ENCODE data around the gene KIF4A. TPM values are rescaled to one million over a fixed set of nuclear protein-coding genes. Genes with fewer than 3 reads are reported as not detected.
A peak's percentile ranks its signal among the peaks of the same experiment; 100 is the strongest.

KIF4A gene
- total and polyA plus RNA-seq, 9 of the 15 experiments (the other 6 are each of a cell fraction or from before 2014, with no cell fraction given) = 13.0 to 42.7 (median 35.9) TPM

DNA sequence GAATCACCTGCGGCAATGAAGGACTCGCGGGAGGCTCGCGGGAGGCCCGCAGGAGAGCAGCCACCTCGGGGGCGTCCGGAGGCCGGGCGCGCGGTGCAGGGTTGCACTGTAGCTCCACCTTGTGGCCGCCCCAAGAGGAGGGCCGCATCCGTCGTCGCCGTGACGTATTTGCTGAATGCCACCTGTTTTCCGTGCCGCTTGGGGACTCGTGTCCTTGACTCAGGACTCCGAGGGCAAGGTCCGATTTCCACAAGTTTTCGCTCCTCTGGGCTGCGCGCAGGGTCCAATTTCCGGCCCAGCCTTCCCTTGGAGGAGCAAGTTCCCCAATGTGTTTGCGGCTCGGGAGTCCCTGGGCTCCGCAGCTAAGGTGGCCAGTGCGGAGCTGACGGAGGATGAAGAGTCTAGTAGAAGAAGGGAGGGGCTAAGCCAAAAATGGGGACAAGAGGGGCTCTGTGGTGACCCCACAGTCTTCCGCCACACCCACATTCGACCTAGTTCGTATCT is 144.0 kb downstream of the KIF4A start (continued):
- TF ChIP-seq, protein P1, sequence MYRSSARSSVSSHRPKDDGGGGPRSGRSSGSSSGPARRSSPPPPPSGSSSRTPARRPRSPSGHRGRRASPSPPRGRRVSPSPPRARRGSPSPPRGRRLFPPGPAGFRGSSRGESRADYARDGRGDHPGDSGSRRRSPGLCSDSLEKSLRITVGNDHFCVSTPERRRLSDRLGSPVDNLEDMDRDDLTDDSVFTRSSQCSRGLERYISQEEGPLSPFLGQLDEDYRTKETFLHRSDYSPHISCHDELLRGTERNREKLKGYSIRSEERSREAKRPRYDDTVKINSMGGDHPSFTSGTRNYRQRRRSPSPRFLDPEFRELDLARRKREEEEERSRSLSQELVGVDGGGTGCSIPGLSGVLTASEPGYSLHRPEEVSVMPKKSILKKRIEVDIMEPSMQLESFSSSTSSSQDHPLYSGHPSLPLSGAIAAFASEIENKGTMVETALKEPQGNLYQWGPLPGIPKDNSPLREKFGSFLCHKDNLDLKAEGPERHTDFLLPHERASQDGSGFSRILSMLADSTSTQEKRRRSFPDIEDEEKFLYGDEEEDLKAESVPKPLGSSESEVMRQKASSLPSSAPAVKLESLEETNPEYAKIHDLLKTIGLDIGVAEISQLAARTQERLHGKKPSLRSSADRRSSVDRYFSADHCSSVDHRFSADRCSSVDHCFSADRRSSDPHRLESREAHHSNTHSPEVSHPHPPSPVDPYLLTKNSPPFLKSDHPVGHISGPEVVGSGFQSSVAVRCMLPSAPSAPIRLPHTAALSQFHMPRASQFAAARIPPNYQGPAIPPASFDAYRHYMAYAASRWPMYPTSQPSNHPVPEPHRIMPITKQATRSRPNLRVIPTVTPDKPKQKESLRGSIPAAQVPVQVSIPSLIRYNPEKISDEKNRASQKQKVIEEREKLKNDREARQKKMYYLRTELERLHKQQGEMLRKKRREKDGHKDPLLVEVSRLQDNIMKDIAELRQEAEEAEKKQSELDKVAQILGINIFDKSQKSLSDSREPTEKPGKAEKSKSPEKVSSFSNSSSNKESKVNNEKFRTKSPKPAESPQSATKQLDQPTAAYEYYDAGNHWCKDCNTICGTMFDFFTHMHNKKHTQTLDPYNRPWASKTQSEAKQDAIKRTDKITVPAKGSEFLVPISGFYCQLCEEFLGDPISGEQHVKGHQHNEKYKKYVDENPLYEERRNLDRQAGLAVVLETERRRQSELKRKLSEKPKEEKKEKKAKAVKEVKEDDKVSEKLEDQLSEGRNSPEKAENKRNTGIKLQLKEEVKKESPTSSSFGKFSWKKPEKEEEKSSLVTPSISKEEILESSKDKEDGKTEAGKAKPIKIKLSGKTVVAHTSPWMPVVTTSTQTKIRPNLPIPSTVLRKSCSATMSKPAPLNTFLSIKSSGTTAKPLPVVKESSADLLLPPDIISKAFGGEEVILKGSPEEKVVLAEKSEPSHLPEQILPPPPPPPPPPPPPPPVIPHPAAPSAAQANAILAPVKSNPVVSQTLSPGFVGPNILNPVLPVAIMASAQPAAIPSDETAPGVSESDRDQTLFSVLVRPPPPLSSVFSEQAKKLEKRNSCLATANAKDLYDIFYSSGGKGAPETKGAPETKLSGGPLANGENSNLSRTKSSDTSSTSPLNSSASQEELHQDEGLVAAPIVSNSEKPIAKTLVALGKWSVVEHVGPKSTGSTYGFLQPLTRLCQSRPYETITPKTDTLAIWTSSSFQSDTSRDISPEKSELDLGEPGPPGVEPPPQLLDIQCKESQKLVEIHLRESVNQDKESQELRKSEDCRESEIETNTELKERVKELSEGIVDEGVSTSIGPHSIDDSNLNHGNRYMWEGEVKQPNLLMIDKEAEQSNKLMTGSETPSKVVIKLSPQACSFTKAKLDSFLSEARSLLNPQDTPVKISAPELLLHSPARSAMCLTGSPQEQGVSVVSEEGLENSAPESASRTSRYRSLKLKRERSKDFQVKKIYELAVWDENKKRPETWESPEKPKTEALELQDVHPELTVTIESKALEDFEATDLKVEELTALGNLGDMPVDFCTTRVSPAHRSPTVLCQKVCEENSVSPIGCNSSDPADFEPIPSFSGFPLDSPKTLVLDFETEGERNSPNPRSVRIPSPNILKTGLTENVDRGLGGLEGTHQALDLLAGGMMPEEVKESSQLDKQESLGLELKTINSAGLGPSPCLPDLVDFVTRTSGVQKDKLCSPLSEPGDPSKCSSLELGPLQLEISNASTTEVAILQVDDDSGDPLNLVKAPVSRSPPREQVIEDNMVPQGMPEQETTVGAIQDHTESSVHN (IDR thresholded peaks at IDR 0.05; ENCODE audit: borderline replicate concordance in 1 of 2, low read depth in 1 of 2) = no peak
- TF ChIP-seq NR1H2 (CRISPR knock-in tag; IDR thresholded peaks at IDR 0.05) = no peak
- no peak for TF ChIP-seq HDAC6 (IDR thresholded peaks at IDR 0.05; ENCODE audit: low read depth, low read length)
- TF ChIP-seq, protein P2, sequence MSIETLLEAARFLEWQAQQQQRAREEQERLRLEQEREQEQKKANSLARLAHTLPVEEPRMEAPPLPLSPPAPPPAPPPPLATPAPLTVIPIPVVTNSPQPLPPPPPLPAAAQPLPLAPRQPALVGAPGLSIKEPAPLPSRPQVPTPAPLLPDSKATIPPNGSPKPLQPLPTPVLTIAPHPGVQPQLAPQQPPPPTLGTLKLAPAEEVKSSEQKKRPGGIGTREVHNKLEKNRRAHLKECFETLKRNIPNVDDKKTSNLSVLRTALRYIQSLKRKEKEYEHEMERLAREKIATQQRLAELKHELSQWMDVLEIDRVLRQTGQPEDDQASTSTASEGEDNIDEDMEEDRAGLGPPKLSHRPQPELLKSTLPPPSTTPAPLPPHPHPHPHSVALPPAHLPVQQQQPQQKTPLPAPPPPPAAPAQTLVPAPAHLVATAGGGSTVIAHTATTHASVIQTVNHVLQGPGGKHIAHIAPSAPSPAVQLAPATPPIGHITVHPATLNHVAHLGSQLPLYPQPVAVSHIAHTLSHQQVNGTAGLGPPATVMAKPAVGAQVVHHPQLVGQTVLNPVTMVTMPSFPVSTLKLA (conservative IDR thresholded peaks at IDR 0.05) = peak; percentile 18 to 32; a peak in 2 of 4 replicates
- TF ChIP-seq, protein P3, sequence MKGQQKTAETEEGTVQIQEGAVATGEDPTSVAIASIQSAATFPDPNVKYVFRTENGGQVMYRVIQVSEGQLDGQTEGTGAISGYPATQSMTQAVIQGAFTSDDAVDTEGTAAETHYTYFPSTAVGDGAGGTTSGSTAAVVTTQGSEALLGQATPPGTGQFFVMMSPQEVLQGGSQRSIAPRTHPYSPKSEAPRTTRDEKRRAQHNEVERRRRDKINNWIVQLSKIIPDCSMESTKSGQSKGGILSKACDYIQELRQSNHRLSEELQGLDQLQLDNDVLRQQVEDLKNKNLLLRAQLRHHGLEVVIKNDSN (CRISPR knock-in tag; IDR thresholded peaks at IDR 0.05) = no peak
- TF ChIP-seq SREBF2 (CRISPR knock-in tag; IDR thresholded peaks at IDR 0.05) = no peak
- no peak for TF ChIP-seq PRMT5 (CRISPR knock-in tag; IDR thresholded peaks at IDR 0.05)
- TF ChIP-seq, protein P4, sequence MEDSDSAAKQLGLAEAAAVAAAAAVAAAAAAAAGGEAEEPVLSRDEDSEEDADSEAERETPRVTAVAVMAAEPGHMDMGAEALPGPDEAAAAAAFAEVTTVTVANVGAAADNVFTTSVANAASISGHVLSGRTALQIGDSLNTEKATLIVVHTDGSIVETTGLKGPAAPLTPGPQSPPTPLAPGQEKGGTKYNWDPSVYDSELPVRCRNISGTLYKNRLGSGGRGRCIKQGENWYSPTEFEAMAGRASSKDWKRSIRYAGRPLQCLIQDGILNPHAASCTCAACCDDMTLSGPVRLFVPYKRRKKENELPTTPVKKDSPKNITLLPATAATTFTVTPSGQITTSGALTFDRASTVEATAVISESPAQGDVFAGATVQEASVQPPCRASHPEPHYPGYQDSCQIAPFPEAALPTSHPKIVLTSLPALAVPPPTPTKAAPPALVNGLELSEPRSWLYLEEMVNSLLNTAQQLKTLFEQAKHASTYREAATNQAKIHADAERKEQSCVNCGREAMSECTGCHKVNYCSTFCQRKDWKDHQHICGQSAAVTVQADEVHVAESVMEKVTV (CRISPR knock-in tag; IDR thresholded peaks at IDR 0.05) = peak; percentile 35; the same call in 1 of the 2 replicates
- no peak for TF ChIP-seq COPS2 (conservative IDR thresholded peaks at IDR 0.05)
- no peak for TF ChIP-seq SRSF9 (IDR thresholded peaks at IDR 0.05; ENCODE audit: borderline replicate concordance, low read depth, low read length)
- TF ChIP-seq, protein P5, sequence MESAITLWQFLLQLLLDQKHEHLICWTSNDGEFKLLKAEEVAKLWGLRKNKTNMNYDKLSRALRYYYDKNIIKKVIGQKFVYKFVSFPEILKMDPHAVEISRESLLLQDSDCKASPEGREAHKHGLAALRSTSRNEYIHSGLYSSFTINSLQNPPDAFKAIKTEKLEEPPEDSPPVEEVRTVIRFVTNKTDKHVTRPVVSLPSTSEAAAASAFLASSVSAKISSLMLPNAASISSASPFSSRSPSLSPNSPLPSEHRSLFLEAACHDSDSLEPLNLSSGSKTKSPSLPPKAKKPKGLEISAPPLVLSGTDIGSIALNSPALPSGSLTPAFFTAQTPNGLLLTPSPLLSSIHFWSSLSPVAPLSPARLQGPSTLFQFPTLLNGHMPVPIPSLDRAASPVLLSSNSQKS (CRISPR knock-in tag; IDR thresholded peaks at IDR 0.05) = no peak
- TF ChIP-seq CEBPB (tag; IDR thresholded peaks at IDR 0.05) = no peak
- no peak for TF ChIP-seq ZNF668 (CRISPR knock-in tag; IDR thresholded peaks at IDR 0.05)
- no peak for TF ChIP-seq ETV6 (IDR thresholded peaks at IDR 0.05; ENCODE audit: borderline replicate concordance in 1 of 2, low read depth in 2 of 2, low read length in 1 of 2)
- TF ChIP-seq ETV6 (CRISPR knock-in tag; IDR thresholded peaks at IDR 0.05; ENCODE audit: borderline replicate concordance) = no peak

Measured in K562 (cell line).